SH-SY5Y (cell line): Measurements from ENCODE around the gene PLEK.

Source experiments
- GATA2 ChIP-seq: IDR thresholded peaks from 2 replicates; pipeline ENCODE4 v1.6.1; 2011; ENCODE audit warnings: mild to moderate bottlenecking, low read depth, low read length
- GATA3 ChIP-seq: IDR thresholded peaks from 2 replicates; pipeline ENCODE4 v1.6.1; 2011; ENCODE audit warnings: low read depth, mild to moderate bottlenecking, low read length, moderate library complexity

DNA sequence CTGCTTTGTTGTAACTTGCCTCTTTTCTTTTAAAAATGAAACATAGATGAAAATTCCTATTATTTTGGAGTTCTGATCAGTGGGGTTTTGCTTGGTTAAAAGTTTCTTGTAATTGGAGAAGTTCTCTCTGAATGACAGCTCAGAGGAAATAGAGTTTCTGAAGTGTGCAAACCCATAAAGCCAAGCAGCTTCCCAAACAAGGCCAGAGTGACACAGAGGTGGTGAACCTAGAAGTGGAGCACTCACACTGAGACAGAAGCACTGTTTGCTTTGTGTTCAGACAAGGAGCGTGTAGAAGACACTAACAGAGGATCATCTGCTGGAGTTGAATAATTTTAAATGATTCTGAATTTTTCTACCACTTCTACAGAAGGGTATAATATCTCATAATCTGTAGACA, 52.8 kb downstream of the PLEK start:
- TF ChIP-seq GATA2 (no peak), GATA3 (no peak)
